Measurements from ENCODE around the gene GRIK4.
A peak's percentile ranks its signal among the peaks of the same experiment; 100 is the strongest.
"Not testable (repeated sequence)": the region's sequence is repeated elsewhere in the genome, so short reads cannot be mapped to it uniquely, and the experiment has no call there.

The GRIK4 gene

GRCh38 chr11:120577624-120578363, 66.2 kb downstream of the GRIK4 start:
- no peak for DNase-seq

- DNase-seq = no peak
Measured at GRCh38 chr11:120578596-120579154, 67.1 kb downstream of the GRIK4 start.

GRCh38 chr11:120579611-120580031, 68.1 kb downstream of the GRIK4 start:
- DNase-seq = peak; percentile 36

GRCh38 chr11:120581313-120581712, 69.8 kb downstream of the GRIK4 start:
- no peak for DNase-seq

GRCh38 chr11:120582535-120582934, 71.0 kb downstream of the GRIK4 start:
- DNase-seq = not testable (repeated sequence)

- DNase-seq = no peak
Measured at GRCh38 chr11:120586072-120586471, 74.5 kb downstream of the GRIK4 start.

- DNase-seq = no peak
Measured at GRCh38 chr11:120586728-120587127, 75.2 kb downstream of the GRIK4 start.

GRCh38 chr11:120587299-120587698, 75.8 kb downstream of the GRIK4 start:
- DNase-seq = no peak

GRCh38 chr11:120589376-120589775, 77.8 kb downstream of the GRIK4 start:
- DNase-seq = no peak

GRCh38 chr11:120590472-120590871, 78.9 kb downstream of the GRIK4 start:
- no peak for DNase-seq

GRCh38 chr11:120594746-120595145, 83.2 kb downstream of the GRIK4 start:
- DNase-seq = no peak

GRCh38 chr11:120595557-120595956, 84.0 kb downstream of the GRIK4 start:
- DNase-seq = no peak

GRCh38 chr11:120597250-120598215, 86.0 kb downstream of the GRIK4 start:
- DNase-seq = no peak

- DNase-seq = no peak
Measured at GRCh38 chr11:120598517-120599257, 87.1 kb downstream of the GRIK4 start.

- no peak for DNase-seq
Measured at GRCh38 chr11:120599816-120600420, 88.4 kb downstream of the GRIK4 start.

- no peak for DNase-seq
Measured at GRCh38 chr11:120601536-120601935, 90.0 kb downstream of the GRIK4 start.

GRCh38 chr11:120603071-120603470, 91.5 kb downstream of the GRIK4 start:
- no peak for DNase-seq

- DNase-seq = no peak
Measured at GRCh38 chr11:120605469-120605868, 93.9 kb downstream of the GRIK4 start.

- no peak for DNase-seq
Measured at GRCh38 chr11:120606211-120607010, 94.9 kb downstream of the GRIK4 start.

GRCh38 chr11:120608061-120608460, 96.5 kb downstream of the GRIK4 start:
- DNase-seq = no peak

GRCh38 chr11:120608760-120609211, 97.2 kb downstream of the GRIK4 start:
- no peak for DNase-seq

Data from stimulated activated CD4-positive, alpha-beta T cell treated with anti-CD3 and anti-CD28 coated beads, Interleukin-15, amount 100 ng/mL, for 24 hours (primary cell).